GM12878 (cell line): ENCODE measurements around the gene RAB3B. TPM values are rescaled to one million over a fixed set of nuclear protein-coding genes. Genes with fewer than 3 reads are reported as not detected.

ENCODE experiments used
- ATAC-seq: fragments of 200-7000 bp; cut with Tn5 transposase; 3 replicates; pipeline ENCODE4 v1.9.1; 2020; ENCODE audit warnings: mild to moderate bottlenecking, moderate library complexity
- BruUV-seq: library from RNA; stranded (reverse); fragments of 400-500 nt; replicated peaks from 2 replicates; lab custom pipeline; 2021; lab: Mats Ljungman, UMichigan
- CTCF ChIA-PET: fragments of 300-600 bp; sonication (Branson Sonifier 250); formaldehyde crosslinking; extraction: SDS; loops from one replicate; lab custom pipeline; 2021; ENCODE audit warnings: inconsistent platforms; lab: Yijun Ruan, JAX
- POLR2A ChIA-PET: fragments of 350-600 bp; formaldehyde crosslinking; extraction: SDS; loops from one replicate; lab custom pipeline; 2021; ENCODE audit warnings: inconsistent platforms; lab: Charles Lee
- RAD21 ChIA-PET: fragments of 300-600 bp; sonication (Branson Sonifier 250); formaldehyde crosslinking; loops from one replicate; lab custom pipeline; 2023; ENCODE audit warnings: antibody characterized with exemption; ENCODE audit not compliant: unreplicated experiment; lab: Charles Lee
- SMC1A ChIA-PET: fragments of 300-600 bp; sonication (Branson Sonifier 250); formaldehyde crosslinking; loops from one replicate; lab custom pipeline; 2023; ENCODE audit not compliant: unreplicated experiment, uncharacterized antibody; lab: Charles Lee
- DNase-seq: peaks from one replicate; pipeline ENCODE4 v3.0.0-alpha.2; 2011; ENCODE audit warnings: low read depth, low spot score
- FAIRE-seq: peaks from 3 replicates; lab custom pipeline; 2011; peaks lifted over from hg19 to GRCh38; lab: Jason Lieb, UNC
- H2AFZ ChIP-seq: 2 replicates; pipeline ENCODE4 v1.6.0; 2011; ENCODE audit warnings: low read depth, low read length, control low read depth; ENCODE audit not compliant: control insufficient read depth
- H3K27ac ChIP-seq: 2 replicates; pipeline ENCODE4 v1.5.1; 2011; ENCODE audit warnings: control low read depth; ENCODE audit not compliant: control insufficient read depth, insufficient read depth
- H3K27me3 ChIP-seq, 2 experiments: replicated peaks in 1 of 2; 2 replicates each; pipeline versions ENCODE4 v1.6.0 to v1.6.1; 2011; ENCODE audit warnings: low read length in 1 of 2; ENCODE audit not compliant: control insufficient read depth in 2 of 2, insufficient read depth in 2 of 2
- H3K36me3 ChIP-seq, 2 experiments: 2 replicates each; pipeline ENCODE4 v1.5.1; 2011; ENCODE audit warnings: low read length in 1 of 2; ENCODE audit not compliant: control insufficient read depth in 2 of 2, insufficient read depth in 2 of 2
- H3K4me1 ChIP-seq: 2 replicates; pipeline ENCODE4 v1.6.1; 2011; ENCODE audit warnings: mild to moderate bottlenecking, low read length, moderate library complexity, mixed read lengths; ENCODE audit not compliant: control insufficient read depth, insufficient read depth
- H3K4me2 ChIP-seq: 2 replicates; pipeline ENCODE4 v1.6.0; 2011; ENCODE audit warnings: control low read depth; ENCODE audit not compliant: control insufficient read depth, insufficient read depth
- H3K4me3 ChIP-seq: fragments of 200-600 bp; sonication (generic); 2 replicates; pipeline ENCODE4 v1.5.1; 2016
- H3K79me2 ChIP-seq: 2 replicates; pipeline ENCODE4 v1.6.0; 2011; ENCODE audit warnings: low read length; ENCODE audit not compliant: control insufficient read depth, insufficient read depth
- H3K9ac ChIP-seq: 2 replicates; pipeline ENCODE4 v1.8.0; 2011; ENCODE audit warnings: low read length, control low read depth, mixed read lengths; ENCODE audit not compliant: control insufficient read depth, insufficient read depth
- H3K9me3 ChIP-seq: replicated peaks from 3 replicates; pipeline ENCODE4 v1.5.1; 2011; ENCODE audit warnings: mild to moderate bottlenecking, low read length; ENCODE audit not compliant: control insufficient read depth, insufficient read depth
- H4K20me1 ChIP-seq: 2 replicates; pipeline ENCODE4 v1.6.0; 2011; ENCODE audit not compliant: control insufficient read depth, insufficient read depth
- BACH1 ChIP-seq: fragments of 450-650 bp; IDR thresholded peaks from 2 replicates; pipeline ENCODE4 v1.6.1; 2017; ENCODE audit warnings: mild to moderate bottlenecking, borderline replicate concordance
- CBX3 ChIP-seq: fragments of 200-600 bp; sonication (generic); IDR thresholded peaks from 2 replicates; pipeline ENCODE4 v1.6.1; 2016; ENCODE audit warnings: low read depth, borderline replicate concordance
- HDGF ChIP-seq: fragments of 450-650 bp; IDR thresholded peaks from 2 replicates; pipeline ENCODE4 v1.6.1; 2016; ENCODE audit warnings: antibody characterized with exemption
- POLR2A ChIP-seq: IDR thresholded peaks from 2 replicates; pipeline ENCODE4 v1.6.1; 2011; ENCODE audit warnings: low read depth, mild to moderate bottlenecking, low read length
- WGBS: methylation state at CpG from one replicate; pipeline ENCODE4 v1.1.6; 2016; ENCODE audit warnings: low lambda C conversion rate; ENCODE audit not compliant: insufficient replicate concordance, insufficient coverage; ENCODE audit errors: missing lambda C conversion rate; 5-methylcytosine and 5-hydroxymethylcytosine counted together
- in situ Hi-C: fragments of 300-500 bp; cut with MboI; formaldehyde crosslinking; loops from 9 replicates; pipeline ENCODE4 v1.14.3; 2018; ENCODE audit warnings: mixed read lengths
- intact Hi-C: fragments of 100-400 bp; cut with micrococcal nuclease; formaldehyde crosslinking; loops from one replicate; pipeline ENCODE4 v1.14.2; 2022; ENCODE audit not compliant: unreplicated experiment
- polyA plus RNA-seq, 11 experiments: library from polyadenylated mRNA; depleted of rRNA in 4 of 11; unstranded in 6 of 11; stranded (reverse) in 5 of 11; fragments of >200 nt; fragmentation: Nextera tagmentation in 4 of 11; fragmentation: Illumina TruSeq in 1 of 11; extraction: Ambion mirVana in 4 of 11; extraction: Trizol in 1 of 11; gene quantifications; 1 replicate in 1 of 11; 2 replicates in 10 of 11; pipeline versions ENCODE4 v1.2.1 to v1.2.3, GENCODE V29; 2011 to 2016; ENCODE audit warnings: inconsistent platforms in 2 of 11, missing spikeins in 2 of 11, low read depth in 1 of 11
- total RNA-seq, 4 experiments: library from RNA; depleted of rRNA in 3 of 4; stranded (reverse); fragments of >200 nt in 3 of 4; fragmentation: Illumina TruSeq in 1 of 4; extraction: Trizol in 1 of 4; gene quantifications; 2 replicates each; pipeline versions ENCODE4 v1.2.1 to v1.2.3, GENCODE V29; 2013 to 2021

Gene RAB3B
- total and polyA plus RNA-seq, 10 of the 15 experiments (the other 5 are each of a cell fraction or from before 2014, with no cell fraction given): 0.05 to 0.32 (median 0.24) TPM

- Histone ChIP-seq H3K27ac (no peak overlapping the region), H3K79me2 (no peaks in the 10 kb centered on the region), H3K4me3 (no peak overlapping the region), H3K9me3 (no peaks in the 10 kb centered on the region; the same call in 1 of the 3 replicates), H3K27me3 (no peaks in the 10 kb centered on the region), H3K4me1 (no peaks in the 10 kb centered on the region)
- in situ Hi-C loops: no loop called here
- no peak for ATAC-seq
- POLR2A ChIA-PET: no interaction called here
- no TSS peak for BruUV-seq
- no peak for DNase-seq
- TF ChIP-seq POLR2A: no peak
- no peak for TF ChIP-seq HDGF
- no peak for TF ChIP-seq CBX3
- TF ChIP-seq, all 136 proteins: peak for 0
- Histone ChIP-seq H3K36me3 (no peaks in the 10 kb centered on the region), H3K9ac (no peak overlapping the region), H2AFZ (no peak overlapping the region), H4K20me1 (no peaks in the 10 kb centered on the region), H3K4me2 (no peak overlapping the region)
- intact Hi-C loops: no loop called here
- SMC1A ChIA-PET: interaction anchor here (1.1 kb wide), 1 partner anchor 11 kb away, joined by 3 read pairs; no protein-coding TSS in a partner anchor
- 26% methylated on average over 3 of the region's 4 CpGs for WGBS
- CTCF ChIA-PET: no interaction called here
- RAD21 ChIA-PET: no interaction called here
- FAIRE-seq: no peak
Observed at GRCh38 chr1:51936531-51936930, 54.0 kb downstream of the RAB3B start.

- intact Hi-C loops (no loop called here), in situ Hi-C loops (no loop called here)
- H4K20me1 ChIP-seq: no peaks in the 10 kb centered on the region
- H2AFZ ChIP-seq: no peak overlapping the region
- no peaks in the 10 kb centered on the region for H3K9me3 ChIP-seq
- POLR2A ChIA-PET: interaction anchor here (0.9 kb wide), 1 partner anchor 13 kb away, joined by 4 read pairs; no protein-coding TSS in a partner anchor
- DNase-seq (no peak), FAIRE-seq (no peak), ATAC-seq (no peak)
- H3K79me2 ChIP-seq: no peaks in the 10 kb centered on the region
- TF ChIP-seq BACH1: no peak
- RAD21 ChIA-PET: interaction anchor here (0.6 to 1.1 kb wide), 3 partner anchors 17 to 29 kb away, joined by 3 to 4 read pairs (median 3); no protein-coding TSS in a partner anchor
- SMC1A ChIA-PET: interaction anchor here (0.8 to 2.8 kb wide), 7 partner anchors 8 to 36 kb away, joined by 3 to 13 read pairs (median 7); no protein-coding TSS in a partner anchor
- 37% methylated on average over 1 of the region's 1 CpG for WGBS
- H3K36me3 ChIP-seq: no peaks in the 10 kb centered on the region
- no TSS peak for BruUV-seq
- CTCF ChIA-PET: interaction anchor here (0.6 to 2.8 kb wide), 5 partner anchors 9 to 70 kb away, joined by 3 to 14 read pairs (median 5); no protein-coding TSS in a partner anchor
- H3K4me3 ChIP-seq: no peak overlapping the region
- no peak overlapping the region for H3K27ac ChIP-seq
- no peak overlapping the region for H3K4me2 ChIP-seq
- no peaks in the 10 kb centered on the region for H3K27me3 ChIP-seq
- H3K9ac ChIP-seq: no peak overlapping the region
- no peaks in the 10 kb centered on the region for H3K4me1 ChIP-seq
Observed at GRCh38 chr1:51933344-51933743, 57.2 kb downstream of the RAB3B start.
